ENCODE measurements around the gene AJAP1.

AJAP1 gene

GRCh38 chr1:4684136-4684535 lies 29.7 kb downstream of the AJAP1 start:
- Histone ChIP-seq H3K27me3 (ENCODE audit: control insufficient read depth, insufficient read depth, low read length) (no peaks in the 10 kb centered on the region), H3K36me3 (ENCODE audit: control insufficient read depth, insufficient read depth, low read length) (no peaks in the 10 kb centered on the region), H3K4me1 (ENCODE audit: control insufficient read depth, insufficient read depth, low read length) (peaks cover 17% of the 10 kb centered on the region), H3K27ac (ENCODE audit: low read depth, low read length) (no peak overlapping the region), H3K4me3 (ENCODE audit: low read depth, low read length) (no peak overlapping the region), H3K9me3 (ENCODE audit: control insufficient read depth, insufficient read depth, low read depth, low read length) (peaks cover 12% of the 10 kb centered on the region), H3K9ac (ENCODE audit: low read length) (no peak overlapping the region)

DNA sequence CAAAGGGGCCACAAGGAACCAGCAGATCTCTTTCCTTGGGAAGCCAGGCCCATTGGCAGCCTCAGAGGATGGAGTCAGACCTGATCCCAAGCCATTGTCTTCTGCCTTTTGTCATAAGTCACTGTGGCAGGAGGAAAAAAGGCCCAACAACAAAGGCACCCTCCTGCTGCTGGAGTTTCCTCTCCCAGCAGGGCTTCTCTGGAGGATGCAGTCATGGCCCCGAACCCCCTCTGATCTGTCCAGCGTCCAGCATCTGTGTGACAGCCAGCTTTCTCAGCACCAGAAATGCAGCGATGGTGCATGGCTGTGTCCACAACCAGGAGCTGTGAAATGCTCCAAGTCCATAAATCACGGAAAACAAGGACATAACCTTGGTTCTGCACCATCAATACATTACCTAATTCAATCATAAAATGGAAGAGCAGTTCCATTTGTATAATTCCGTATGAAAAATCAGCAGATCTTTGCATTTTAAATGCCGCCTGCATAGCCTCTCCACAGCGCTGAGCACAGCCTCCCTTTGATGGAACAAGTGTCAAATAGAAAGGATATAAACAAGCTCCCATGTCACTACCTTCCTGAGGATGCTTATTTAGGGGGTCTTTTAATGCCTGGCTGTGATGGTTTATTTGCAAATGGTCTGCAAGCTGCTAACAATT lies 30.6 kb downstream of the AJAP1 start:
- Histone ChIP-seq H3K4me1 (ENCODE audit: control insufficient read depth, insufficient read depth, low read length) (peaks cover 17% of the 10 kb centered on the region), H3K4me3 (ENCODE audit: low read depth, low read length) (no peak overlapping the region), H3K27ac (ENCODE audit: low read depth, low read length) (no peak overlapping the region), H3K9ac (ENCODE audit: low read length) (no peak overlapping the region), H3K27me3 (ENCODE audit: control insufficient read depth, insufficient read depth, low read length) (no peaks in the 10 kb centered on the region), H3K36me3 (ENCODE audit: control insufficient read depth, insufficient read depth, low read length) (no peaks in the 10 kb centered on the region), H3K9me3 (ENCODE audit: control insufficient read depth, insufficient read depth, low read depth, low read length) (peaks cover 4% of the 10 kb centered on the region)

DNA sequence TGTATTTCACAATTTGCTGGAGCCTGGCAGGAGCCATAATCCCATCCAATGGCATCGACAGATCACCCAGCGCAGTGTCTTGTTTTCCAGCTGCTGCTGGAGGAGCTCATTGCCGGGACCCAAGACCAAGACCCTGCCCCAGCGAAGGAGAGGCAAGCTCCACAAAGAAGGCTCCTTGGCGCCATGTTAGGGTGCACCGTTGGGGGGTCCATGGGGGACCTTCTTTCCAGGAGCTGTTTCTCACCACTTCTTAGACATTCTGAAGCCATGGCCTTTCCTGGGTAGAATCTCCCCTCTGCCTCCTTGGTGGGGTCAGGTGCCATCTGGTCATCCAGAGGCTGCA lies 31.1 kb downstream of the AJAP1 start:
- no peaks in the 10 kb centered on the region for H3K9me3 ChIP-seq (ENCODE audit: control insufficient read depth, insufficient read depth, low read depth, low read length)
- H3K9ac ChIP-seq (ENCODE audit: low read length), result no peak overlapping the region
- H3K27ac ChIP-seq (ENCODE audit: low read depth, low read length), result no peak overlapping the region
- no peaks in the 10 kb centered on the region for H3K36me3 ChIP-seq (ENCODE audit: control insufficient read depth, insufficient read depth, low read length)
- H3K27me3 ChIP-seq (ENCODE audit: control insufficient read depth, insufficient read depth, low read length), result no peaks in the 10 kb centered on the region
- H3K4me3 ChIP-seq (ENCODE audit: low read depth, low read length), result no peak overlapping the region
- peaks cover 17% of the 10 kb centered on the region for H3K4me1 ChIP-seq (ENCODE audit: control insufficient read depth, insufficient read depth, low read length)

- Histone ChIP-seq H3K4me1 (ENCODE audit: control insufficient read depth, insufficient read depth, low read length) (peaks cover 17% of the 10 kb centered on the region), H3K9me3 (ENCODE audit: control insufficient read depth, insufficient read depth, low read depth, low read length) (no peaks in the 10 kb centered on the region), H3K4me3 (ENCODE audit: low read depth, low read length) (no peak overlapping the region), H3K9ac (ENCODE audit: low read length) (no peak overlapping the region), H3K27me3 (ENCODE audit: control insufficient read depth, insufficient read depth, low read length) (no peaks in the 10 kb centered on the region), H3K27ac (ENCODE audit: low read depth, low read length) (no peak overlapping the region), H3K36me3 (ENCODE audit: control insufficient read depth, insufficient read depth, low read length) (no peaks in the 10 kb centered on the region)
Observed at GRCh38 chr1:4687943-4688342, 33.5 kb downstream of the AJAP1 start.

GRCh38 chr1:4689271-4689935 lies 35.0 kb downstream of the AJAP1 start:
- H3K4me1 ChIP-seq (ENCODE audit: control insufficient read depth, insufficient read depth, low read length), result peaks cover 10% of the 10 kb centered on the region
- H3K27ac ChIP-seq (ENCODE audit: low read depth, low read length), result no peak overlapping the region
- no peaks in the 10 kb centered on the region for H3K36me3 ChIP-seq (ENCODE audit: control insufficient read depth, insufficient read depth, low read length)
- no peak overlapping the region for H3K9ac ChIP-seq (ENCODE audit: low read length)
- no peak overlapping the region for H3K4me3 ChIP-seq (ENCODE audit: low read depth, low read length)
- H3K9me3 ChIP-seq (ENCODE audit: control insufficient read depth, insufficient read depth, low read depth, low read length), result no peaks in the 10 kb centered on the region
- H3K27me3 ChIP-seq (ENCODE audit: control insufficient read depth, insufficient read depth, low read length), result no peaks in the 10 kb centered on the region

GRCh38 chr1:4689941-4690635 lies 35.7 kb downstream of the AJAP1 start:
- H3K9me3 ChIP-seq (ENCODE audit: control insufficient read depth, insufficient read depth, low read depth, low read length), result no peaks in the 10 kb centered on the region; the same call in 1 of the 2 replicates
- no peak overlapping the region for H3K27ac ChIP-seq (ENCODE audit: low read depth, low read length)
- H3K4me3 ChIP-seq (ENCODE audit: low read depth, low read length), result no peak overlapping the region
- H3K9ac ChIP-seq (ENCODE audit: low read length), result no peak overlapping the region
- H3K4me1 ChIP-seq (ENCODE audit: control insufficient read depth, insufficient read depth, low read length), result peaks cover 3% of the 10 kb centered on the region
- no peaks in the 10 kb centered on the region for H3K27me3 ChIP-seq (ENCODE audit: control insufficient read depth, insufficient read depth, low read length)
- no peaks in the 10 kb centered on the region for H3K36me3 ChIP-seq (ENCODE audit: control insufficient read depth, insufficient read depth, low read length)

GRCh38 chr1:4690951-4691675 lies 36.7 kb downstream of the AJAP1 start:
- Histone ChIP-seq H3K4me1 (ENCODE audit: control insufficient read depth, insufficient read depth, low read length) (no peaks in the 10 kb centered on the region), H3K27me3 (ENCODE audit: control insufficient read depth, insufficient read depth, low read length) (no peaks in the 10 kb centered on the region), H3K4me3 (ENCODE audit: low read depth, low read length) (no peak overlapping the region), H3K27ac (ENCODE audit: low read depth, low read length) (no peak overlapping the region), H3K36me3 (ENCODE audit: control insufficient read depth, insufficient read depth, low read length) (no peaks in the 10 kb centered on the region), H3K9ac (ENCODE audit: low read length) (no peak overlapping the region), H3K9me3 (ENCODE audit: control insufficient read depth, insufficient read depth, low read depth, low read length) (no peaks in the 10 kb centered on the region; the same call in 1 of the 2 replicates)

DNA sequence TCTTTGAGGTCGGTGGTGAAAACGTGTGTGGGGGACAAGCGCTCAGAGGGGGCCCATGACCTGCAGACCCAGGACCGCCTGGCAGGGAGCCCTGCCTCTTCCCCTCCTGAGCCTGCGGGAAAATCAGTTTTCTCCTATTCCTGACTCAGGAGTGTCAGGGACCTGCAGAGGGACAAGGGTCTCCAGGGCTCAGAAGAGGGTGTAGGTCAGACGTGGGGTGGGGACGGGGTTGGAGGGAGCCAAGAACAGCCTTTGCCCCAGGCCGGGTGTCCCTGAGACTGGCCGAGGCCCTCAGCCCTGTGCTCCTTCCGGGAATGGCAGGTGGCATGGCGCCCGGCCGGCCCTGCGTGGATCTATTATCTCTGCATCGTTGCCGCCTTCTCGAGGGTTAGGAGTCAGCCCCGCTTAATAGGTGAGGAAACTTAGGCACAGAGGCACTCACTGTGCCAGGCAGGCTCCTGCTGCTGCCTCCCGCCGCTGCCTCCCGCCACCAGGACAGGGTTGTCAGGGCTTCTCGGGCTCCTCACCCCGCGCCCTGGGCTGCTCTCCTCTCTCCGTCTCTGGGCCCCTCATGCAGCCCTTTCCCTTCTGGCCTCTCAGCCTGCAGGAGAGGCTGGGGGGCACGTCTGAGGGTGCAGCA lies 37.5 kb downstream of the AJAP1 start:
- Histone ChIP-seq H3K9ac (ENCODE audit: low read length) (no peak overlapping the region), H3K27ac (ENCODE audit: low read depth, low read length) (no peak overlapping the region), H3K4me1 (ENCODE audit: control insufficient read depth, insufficient read depth, low read length) (no peaks in the 10 kb centered on the region), H3K36me3 (ENCODE audit: control insufficient read depth, insufficient read depth, low read length) (no peaks in the 10 kb centered on the region), H3K27me3 (ENCODE audit: control insufficient read depth, insufficient read depth, low read length) (no peaks in the 10 kb centered on the region), H3K4me3 (ENCODE audit: low read depth, low read length) (no peak overlapping the region), H3K9me3 (ENCODE audit: control insufficient read depth, insufficient read depth, low read depth, low read length) (no peaks in the 10 kb centered on the region; the same call in 1 of the 2 replicates)

- no peak overlapping the region for H3K27ac ChIP-seq (ENCODE audit: low read depth, low read length)
- no peaks in the 10 kb centered on the region for H3K4me1 ChIP-seq (ENCODE audit: control insufficient read depth, insufficient read depth, low read length)
- no peaks in the 10 kb centered on the region for H3K36me3 ChIP-seq (ENCODE audit: control insufficient read depth, insufficient read depth, low read length)
- H3K9me3 ChIP-seq (ENCODE audit: control insufficient read depth, insufficient read depth, low read depth, low read length), result no peaks in the 10 kb centered on the region; the same call in 1 of the 2 replicates
- H3K9ac ChIP-seq (ENCODE audit: low read length), result no peak overlapping the region
- H3K27me3 ChIP-seq (ENCODE audit: control insufficient read depth, insufficient read depth, low read length), result no peaks in the 10 kb centered on the region
- H3K4me3 ChIP-seq (ENCODE audit: low read depth, low read length), result no peak overlapping the region
Observed at GRCh38 chr1:4692437-4692836, 38.0 kb downstream of the AJAP1 start.

DNA sequence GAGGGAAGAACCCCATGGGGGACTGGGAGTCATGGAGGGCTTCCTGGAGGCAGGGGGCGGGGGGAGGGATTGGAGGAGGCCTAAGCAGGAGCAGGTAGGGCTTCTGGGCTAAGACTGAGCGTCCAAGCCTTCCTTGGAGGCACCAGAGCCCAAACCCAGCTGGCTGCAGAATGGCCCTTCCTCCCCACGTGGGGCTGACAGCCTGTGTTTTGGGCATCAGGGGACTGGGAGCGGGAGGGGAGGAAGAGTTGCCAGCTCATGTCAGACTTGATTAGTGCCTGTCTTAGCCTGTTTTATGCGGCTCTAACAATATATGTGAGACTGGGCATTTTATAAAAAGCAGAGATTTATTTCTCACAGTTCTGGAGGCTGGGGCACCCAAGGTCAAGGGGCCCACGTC lies 38.9 kb downstream of the AJAP1 start:
- no peak overlapping the region for H3K4me3 ChIP-seq (ENCODE audit: low read depth, low read length)
- H3K36me3 ChIP-seq (ENCODE audit: control insufficient read depth, insufficient read depth, low read length), result no peaks in the 10 kb centered on the region
- H3K9ac ChIP-seq (ENCODE audit: low read length), result no peak overlapping the region
- no peaks in the 10 kb centered on the region; the same call in 1 of the 2 replicates for H3K9me3 ChIP-seq (ENCODE audit: control insufficient read depth, insufficient read depth, low read depth, low read length)
- no peak overlapping the region for H3K27ac ChIP-seq (ENCODE audit: low read depth, low read length)
- H3K4me1 ChIP-seq (ENCODE audit: control insufficient read depth, insufficient read depth, low read length), result no peaks in the 10 kb centered on the region
- no peaks in the 10 kb centered on the region for H3K27me3 ChIP-seq (ENCODE audit: control insufficient read depth, insufficient read depth, low read length)
